Measurements from ENCODE around the gene CACNB2. TPM values are rescaled to one million over a fixed set of nuclear protein-coding genes. Genes with fewer than 3 reads are reported as not detected.

CACNB2 gene
- total and polyA plus RNA-seq, 2 donors (not counting 3 experiments of a cell fraction or from before 2014, with no cell fraction given): not detected

GRCh38 chr10:18400906-18401245 lies 260.7 kb downstream of the CACNB2 start:
- no TSS peak for BruUV-seq (replicated peaks)
- no peak overlapping the region for H3K9ac ChIP-seq (replicated peaks; ENCODE audit: extremely low read depth, insufficient read depth, low read length)
- no peaks in the 10 kb centered on the region for H4K20me1 ChIP-seq (replicated peaks; ENCODE audit: control insufficient read depth, extremely low read depth, insufficient read depth, low read length)
- ChIA-PET POLR2A (no interaction called here), CTCF (no interaction called here)
- H3K36me3 ChIP-seq (ENCODE audit: control insufficient read depth in 2 of 2, extremely low read depth in 1 of 2, insufficient read depth in 2 of 2, low read length in 2 of 2): no peaks in the 10 kb centered on the region
- no peaks in the 10 kb centered on the region for H3K79me2 ChIP-seq (ENCODE audit: control insufficient read depth, insufficient read depth, low read length)
- H3K27ac ChIP-seq (ENCODE audit: insufficient read depth, low read depth, low read length): no peak overlapping the region
- H3K4me1 ChIP-seq (ENCODE audit: control insufficient read depth, extremely low read depth, insufficient read depth, low read length): no peaks in the 10 kb centered on the region
- H3K4me2 ChIP-seq (ENCODE audit: insufficient read depth, low read length): no peak overlapping the region
- H3K9me1 ChIP-seq (replicated peaks; ENCODE audit: control insufficient read depth, extremely low read depth, insufficient read depth, low read length): no peaks in the 10 kb centered on the region
- dilution Hi-C loops (cut with MboI; ENCODE audit: extremely low pct_ligation_motif_present, low sequenced_read_pairs) (no loop called here), intact Hi-C loops (cut with micrococcal nuclease) (no loop called here)
- H3K4me3 ChIP-seq (replicated peaks in 1 of 3; ENCODE audit: insufficient read depth in 1 of 3, low read depth in 1 of 3, low read length in 3 of 3): no peak overlapping the region
- DNase-seq (ENCODE audit: low read depth, low spot score) (no peak), FAIRE-seq (no peak)
- H3K9me3 ChIP-seq (replicated peaks; ENCODE audit: control insufficient read depth, insufficient read depth, low read length): no peaks in the 10 kb centered on the region
- H3K27me3 ChIP-seq (ENCODE audit: control insufficient read depth in 2 of 2, insufficient read depth in 2 of 2, low read length in 2 of 2): no peaks in the 10 kb centered on the region
- H2AFZ ChIP-seq (ENCODE audit: low read depth, low read length): no peak overlapping the region
- no peak for TF ChIP-seq EZH2 (IDR thresholded peaks at IDR 0.05; ENCODE audit: borderline replicate concordance, low read depth, low read length, severe bottlenecking)
- TF ChIP-seq JUN (IDR thresholded peaks at IDR 0.05; ENCODE audit: borderline replicate concordance, insufficient read depth, insufficient read length, low read depth): no peak

GRCh38 chr10:18401416-18402195 lies 261.4 kb downstream of the CACNB2 start:
- H3K4me1 ChIP-seq (ENCODE audit: control insufficient read depth, extremely low read depth, insufficient read depth, low read length): no peaks in the 10 kb centered on the region
- ChIA-PET CTCF (no interaction called here), POLR2A (no interaction called here)
- H3K27ac ChIP-seq (ENCODE audit: insufficient read depth, low read depth, low read length): no peak overlapping the region
- H3K79me2 ChIP-seq (ENCODE audit: control insufficient read depth, insufficient read depth, low read length): no peaks in the 10 kb centered on the region
- no peak for DNase-seq (ENCODE audit: low read depth, low spot score)
- TF ChIP-seq GATA2 (IDR thresholded peaks at IDR 0.05; ENCODE audit: insufficient read depth, insufficient read length, low read depth, low read length) (no peak), FOS (IDR thresholded peaks at IDR 0.05; ENCODE audit: borderline replicate concordance, insufficient read depth, low read length) (no peak), JUN (IDR thresholded peaks at IDR 0.05; ENCODE audit: borderline replicate concordance, insufficient read depth, insufficient read length, low read depth) (no peak), EZH2 (IDR thresholded peaks at IDR 0.05; ENCODE audit: borderline replicate concordance, low read depth, low read length, severe bottlenecking) (no peak), MYC (IDR thresholded peaks at IDR 0.05; ENCODE audit: low read depth, low read length) (no peak), POLR2AphosphoS5 (IDR thresholded peaks at IDR 0.05; ENCODE audit: insufficient read depth, low read depth, low read length) (no peak), POLR2A (IDR thresholded peaks at IDR 0.05; ENCODE audit: low read depth, low read length) (no peak), MAX (IDR thresholded peaks at IDR 0.05; ENCODE audit: insufficient read depth, insufficient read length) (no peak), CTCF (IDR thresholded peaks at IDR 0.05; ENCODE audit: extremely low read depth in 1 of 2, insufficient read depth in 1 of 2, low read depth in 1 of 2, low read length in 2 of 2) (no peak)
- H3K4me3 ChIP-seq (replicated peaks in 1 of 3; ENCODE audit: insufficient read depth in 1 of 3, low read depth in 1 of 3, low read length in 3 of 3): no peak overlapping the region
- dilution Hi-C loops (cut with MboI; ENCODE audit: extremely low pct_ligation_motif_present, low sequenced_read_pairs): no loop called here
- no peak overlapping the region for H3K4me2 ChIP-seq (ENCODE audit: insufficient read depth, low read length)
- no peak for FAIRE-seq
- no peak overlapping the region for H3K9ac ChIP-seq (replicated peaks; ENCODE audit: extremely low read depth, insufficient read depth, low read length)
- no peak overlapping the region for H2AFZ ChIP-seq (ENCODE audit: low read depth, low read length)
- no peaks in the 10 kb centered on the region for H3K27me3 ChIP-seq (ENCODE audit: control insufficient read depth in 2 of 2, insufficient read depth in 2 of 2, low read length in 2 of 2)
- no peaks in the 10 kb centered on the region for H3K9me1 ChIP-seq (replicated peaks; ENCODE audit: control insufficient read depth, extremely low read depth, insufficient read depth, low read length)
- H3K36me3 ChIP-seq (ENCODE audit: control insufficient read depth in 2 of 2, extremely low read depth in 1 of 2, insufficient read depth in 2 of 2, low read length in 2 of 2): no peaks in the 10 kb centered on the region
- no TSS peak for BruUV-seq (replicated peaks)
- H3K9me3 ChIP-seq (replicated peaks; ENCODE audit: control insufficient read depth, insufficient read depth, low read length): no peaks in the 10 kb centered on the region
- intact Hi-C loops (cut with micrococcal nuclease): no loop called here
- H4K20me1 ChIP-seq (replicated peaks; ENCODE audit: control insufficient read depth, extremely low read depth, insufficient read depth, low read length): no peaks in the 10 kb centered on the region

Data from endothelial cell of umbilical vein (primary cell).